ENCODE results near the gene GNG13. TPM values are rescaled to one million over a fixed set of nuclear protein-coding genes. Genes with fewer than 3 reads are reported as not detected.

GNG13 gene
- total and polyA plus RNA-seq, 2 donors (not counting 3 experiments of a cell fraction or from before 2014, with no cell fraction given): not detected

DNA sequence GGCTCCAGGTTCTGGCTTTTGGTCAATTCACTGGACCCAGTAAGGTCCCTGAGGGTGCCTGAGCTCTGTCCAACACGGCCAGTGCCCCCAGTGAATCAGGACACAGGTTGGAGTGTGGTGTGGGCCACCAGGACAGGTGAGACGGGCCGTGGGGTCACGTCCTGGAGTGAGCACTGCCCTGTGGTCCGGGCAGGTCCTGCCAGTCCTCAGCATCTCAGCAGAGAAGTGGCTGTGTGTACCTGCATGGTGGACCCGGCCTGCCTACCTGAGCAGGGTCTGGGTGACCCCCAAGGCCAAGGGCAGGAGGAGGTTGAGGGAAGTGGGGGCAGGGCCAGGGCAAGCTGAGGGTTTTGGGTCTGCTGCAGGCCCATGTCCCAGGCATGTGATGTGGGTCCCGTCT lies 1.9 kb upstream of the GNG13 start:
- Histone ChIP-seq H3K9me1 (replicated peaks; ENCODE audit: control insufficient read depth, extremely low read depth, insufficient read depth, low read length) (no peaks in the 10 kb centered on the region), H2AFZ (ENCODE audit: low read depth, low read length) (no peak overlapping the region), H3K4me2 (ENCODE audit: insufficient read depth, low read length) (no peak overlapping the region), H3K27ac (ENCODE audit: insufficient read depth, low read depth, low read length) (no peak overlapping the region), H3K9ac (replicated peaks; ENCODE audit: extremely low read depth, insufficient read depth, low read length) (no peak overlapping the region), H3K4me3 (replicated peaks in 1 of 3; ENCODE audit: insufficient read depth in 1 of 3, low read depth in 1 of 3, low read length in 3 of 3) (no peak overlapping the region), H3K9me3 (replicated peaks; ENCODE audit: control insufficient read depth, insufficient read depth, low read length) (no peaks in the 10 kb centered on the region), H3K79me2 (ENCODE audit: control insufficient read depth, insufficient read depth, low read length) (peaks cover 2% of the 10 kb centered on the region), H3K4me1 (ENCODE audit: control insufficient read depth, extremely low read depth, insufficient read depth, low read length) (no peaks in the 10 kb centered on the region), H3K27me3 (ENCODE audit: control insufficient read depth in 2 of 2, insufficient read depth in 2 of 2, low read length in 2 of 2) (peaks cover 11 to 18% of the 10 kb centered on the region in 2 experiments), H3K36me3 (ENCODE audit: control insufficient read depth in 2 of 2, extremely low read depth in 1 of 2, insufficient read depth in 2 of 2, low read length in 2 of 2) (no peaks in the 10 kb centered on the region), H4K20me1 (replicated peaks; ENCODE audit: control insufficient read depth, extremely low read depth, insufficient read depth, low read length) (no peaks in the 10 kb centered on the region)
- TF ChIP-seq EZH2 (IDR thresholded peaks at IDR 0.05; ENCODE audit: borderline replicate concordance, low read depth, low read length, severe bottlenecking): no peak
- TF ChIP-seq JUN (IDR thresholded peaks at IDR 0.05; ENCODE audit: borderline replicate concordance, insufficient read depth, insufficient read length, low read depth): no peak
- TF ChIP-seq, protein P1, sequence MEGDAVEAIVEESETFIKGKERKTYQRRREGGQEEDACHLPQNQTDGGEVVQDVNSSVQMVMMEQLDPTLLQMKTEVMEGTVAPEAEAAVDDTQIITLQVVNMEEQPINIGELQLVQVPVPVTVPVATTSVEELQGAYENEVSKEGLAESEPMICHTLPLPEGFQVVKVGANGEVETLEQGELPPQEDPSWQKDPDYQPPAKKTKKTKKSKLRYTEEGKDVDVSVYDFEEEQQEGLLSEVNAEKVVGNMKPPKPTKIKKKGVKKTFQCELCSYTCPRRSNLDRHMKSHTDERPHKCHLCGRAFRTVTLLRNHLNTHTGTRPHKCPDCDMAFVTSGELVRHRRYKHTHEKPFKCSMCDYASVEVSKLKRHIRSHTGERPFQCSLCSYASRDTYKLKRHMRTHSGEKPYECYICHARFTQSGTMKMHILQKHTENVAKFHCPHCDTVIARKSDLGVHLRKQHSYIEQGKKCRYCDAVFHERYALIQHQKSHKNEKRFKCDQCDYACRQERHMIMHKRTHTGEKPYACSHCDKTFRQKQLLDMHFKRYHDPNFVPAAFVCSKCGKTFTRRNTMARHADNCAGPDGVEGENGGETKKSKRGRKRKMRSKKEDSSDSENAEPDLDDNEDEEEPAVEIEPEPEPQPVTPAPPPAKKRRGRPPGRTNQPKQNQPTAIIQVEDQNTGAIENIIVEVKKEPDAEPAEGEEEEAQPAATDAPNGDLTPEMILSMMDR (IDR thresholded peaks at IDR 0.05; ENCODE audit: extremely low read depth in 1 of 2, insufficient read depth in 1 of 2, low read depth in 1 of 2, low read length in 2 of 2): no peak
- POLR2A ChIA-PET: no interaction called here
- intact Hi-C loops (cut with micrococcal nuclease) (no loop called here), dilution Hi-C loops (cut with MboI; ENCODE audit: extremely low pct_ligation_motif_present, low sequenced_read_pairs) (no loop called here)
- FAIRE-seq: no peak
- CTCF ChIA-PET: no interaction called here
- DNase-seq (ENCODE audit: low read depth, low spot score): no peak
- no TSS peak for BruUV-seq (replicated peaks)

DNA sequence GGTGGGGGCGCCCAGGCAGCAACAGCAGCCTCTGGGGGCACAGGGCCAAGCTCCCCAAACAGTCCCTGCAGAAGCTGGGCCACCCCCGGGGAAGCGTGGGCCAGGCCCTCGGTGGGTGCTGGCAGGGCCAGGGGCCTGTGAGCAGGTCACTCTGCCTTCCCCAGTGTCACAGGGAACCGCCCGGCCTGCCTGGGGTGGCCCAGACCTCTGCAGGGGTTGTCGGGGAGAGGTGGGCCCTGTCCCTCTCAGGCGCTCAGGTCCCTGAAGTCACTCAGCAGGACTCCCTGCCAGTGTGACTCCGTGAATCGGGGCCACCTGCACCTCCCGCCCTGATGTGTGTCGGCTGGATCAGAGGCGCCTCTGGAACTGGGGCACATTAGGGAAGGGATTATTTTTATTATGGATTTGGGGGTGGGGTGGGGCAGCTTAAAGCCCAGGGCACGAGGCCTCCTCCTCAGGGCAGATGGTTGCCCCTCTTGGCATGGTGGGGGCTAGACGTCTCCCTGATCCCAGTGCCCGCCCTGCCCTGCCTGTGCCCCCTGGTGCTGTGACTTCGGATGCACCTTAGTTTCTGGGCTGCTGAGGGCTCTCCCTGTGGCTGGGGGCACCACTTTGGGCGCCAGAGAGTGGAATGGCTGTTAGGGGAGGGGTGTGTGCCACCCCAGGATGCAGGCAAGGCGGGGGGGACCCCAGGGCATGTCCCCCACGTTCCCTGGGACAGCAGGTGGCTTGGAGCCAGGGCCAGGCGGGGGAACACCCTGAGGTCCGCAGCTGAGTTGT lies 1.2 kb upstream of the GNG13 start:
- POLR2A ChIA-PET: no interaction called here
- no peak overlapping the region for H3K27ac ChIP-seq (ENCODE audit: insufficient read depth, low read depth, low read length)
- intact Hi-C loops (cut with micrococcal nuclease) (no loop called here), dilution Hi-C loops (cut with MboI; ENCODE audit: extremely low pct_ligation_motif_present, low sequenced_read_pairs) (no loop called here)
- FAIRE-seq: no peak
- no peaks in the 10 kb centered on the region for H4K20me1 ChIP-seq (replicated peaks; ENCODE audit: control insufficient read depth, extremely low read depth, insufficient read depth, low read length)
- H3K27me3 ChIP-seq (ENCODE audit: control insufficient read depth in 2 of 2, insufficient read depth in 2 of 2, low read length in 2 of 2): peaks cover 11 to 18% of the 10 kb centered on the region in 2 experiments
- no peaks in the 10 kb centered on the region for H3K79me2 ChIP-seq (ENCODE audit: control insufficient read depth, insufficient read depth, low read length)
- H3K36me3 ChIP-seq (ENCODE audit: control insufficient read depth in 2 of 2, extremely low read depth in 1 of 2, insufficient read depth in 2 of 2, low read length in 2 of 2): no peaks in the 10 kb centered on the region
- no peaks in the 10 kb centered on the region for H3K9me3 ChIP-seq (replicated peaks; ENCODE audit: control insufficient read depth, insufficient read depth, low read length)
- H3K9ac ChIP-seq (replicated peaks; ENCODE audit: extremely low read depth, insufficient read depth, low read length): no peak overlapping the region
- BruUV-seq (replicated peaks): no TSS peak
- no peak for DNase-seq (ENCODE audit: low read depth, low spot score)
- no peak overlapping the region for H2AFZ ChIP-seq (ENCODE audit: low read depth, low read length)
- no peaks in the 10 kb centered on the region for H3K4me1 ChIP-seq (ENCODE audit: control insufficient read depth, extremely low read depth, insufficient read depth, low read length)
- TF ChIP-seq GATA2 (IDR thresholded peaks at IDR 0.05; ENCODE audit: insufficient read depth, insufficient read length, low read depth, low read length) (no peak), POLR2AphosphoS5 (IDR thresholded peaks at IDR 0.05; ENCODE audit: insufficient read depth, low read depth, low read length) (no peak), JUN (IDR thresholded peaks at IDR 0.05; ENCODE audit: borderline replicate concordance, insufficient read depth, insufficient read length, low read depth) (no peak)
- H3K4me3 ChIP-seq (replicated peaks in 1 of 3; ENCODE audit: insufficient read depth in 1 of 3, low read depth in 1 of 3, low read length in 3 of 3): no peak overlapping the region
- H3K9me1 ChIP-seq (replicated peaks; ENCODE audit: control insufficient read depth, extremely low read depth, insufficient read depth, low read length): no peaks in the 10 kb centered on the region
- CTCF ChIA-PET: no interaction called here
- no peak overlapping the region for H3K4me2 ChIP-seq (ENCODE audit: insufficient read depth, low read length)
